Central memory CD8-positive, alpha-beta T cell (primary cell): ENCODE results near the gene TSPYL2.

Source experiments
- ATAC-seq: fragments of 150-1000 bp; cut with Tn5 transposase; replicated peaks from 2 replicates; pipeline ENCODE4 v1.10.0; 2022; ENCODE audit warnings: mild to moderate bottlenecking, moderate FRiP score, moderate number of reproducible peaks; ENCODE audit not compliant: poor library complexity, severe bottlenecking; ENCODE audit errors: extremely low read depth
- DNase-seq, 2 donors: peaks; one replicate each; pipeline ENCODE4 v3.0.0; 2021; ENCODE audit warnings: low spot score in 2 of 2
- H3K27ac Mint-ChIP-seq: one replicate; pipeline ENCODE4 v1.8.0; 2022; ENCODE audit warnings: low read depth, mild to moderate bottlenecking, moderate library complexity, mixed read lengths
- H3K27me3 Mint-ChIP-seq: one replicate; pipeline ENCODE4 v1.8.0; 2022; ENCODE audit warnings: mixed read lengths
- H3K36me3 Mint-ChIP-seq: one replicate; pipeline ENCODE4 v1.8.0; 2022; ENCODE audit warnings: mild to moderate bottlenecking, moderate library complexity, mixed read lengths; ENCODE audit not compliant: insufficient read depth
- H3K4me1 Mint-ChIP-seq: one replicate; pipeline ENCODE4 v1.8.0; 2022; ENCODE audit warnings: mixed read lengths
- H3K4me3 Mint-ChIP-seq: one replicate; pipeline ENCODE4 v1.8.0; 2022; ENCODE audit warnings: mild to moderate bottlenecking, moderate library complexity, mixed read lengths
- H3K9me3 Mint-ChIP-seq: one replicate; pipeline ENCODE4 v1.8.0; 2022; ENCODE audit warnings: mixed read lengths

Gene TSPYL2

DNA sequence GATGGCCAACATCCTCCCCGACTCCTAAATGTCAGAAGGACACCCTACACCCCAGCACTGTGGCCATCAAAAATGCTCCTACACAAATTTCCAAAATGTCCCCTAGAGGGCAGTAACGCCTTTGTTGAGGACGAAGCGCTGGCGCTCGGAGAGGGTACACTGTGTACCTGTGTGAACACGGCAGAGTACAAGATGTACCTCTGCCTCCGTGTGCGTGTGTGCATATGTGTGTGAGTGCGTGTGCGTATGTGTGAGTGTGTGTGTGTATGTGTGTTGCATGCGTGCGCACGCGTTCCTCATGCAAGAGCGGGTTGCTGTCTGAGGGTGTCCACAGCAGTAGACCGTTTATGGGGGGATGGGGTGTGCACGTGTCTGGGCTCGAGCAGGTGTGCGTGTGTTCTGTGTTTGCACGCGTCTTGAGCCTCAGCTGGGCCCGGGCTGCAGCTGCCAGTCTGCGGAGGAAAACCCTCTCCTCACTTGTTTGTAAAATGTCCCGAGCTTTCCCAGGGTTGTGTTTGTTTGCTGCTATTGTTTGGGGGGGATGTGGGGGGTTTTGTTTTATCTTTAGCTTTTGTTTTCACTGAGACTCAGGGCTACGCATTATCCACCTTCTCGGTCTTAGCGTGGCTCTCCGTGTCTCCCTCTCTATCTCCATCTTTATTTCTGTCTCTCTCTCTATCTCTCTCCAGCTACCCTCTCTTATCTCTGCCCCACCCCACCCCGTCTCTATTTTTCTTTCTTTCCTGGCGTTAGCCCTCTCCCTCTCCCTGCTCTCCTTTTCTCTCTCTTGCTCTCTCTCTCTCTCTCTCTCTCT lies 10.4 kb upstream of the TSPYL2 start:
- Mint-ChIP-seq H3K36me3 (peaks cover 7% of the 10 kb centered on the region), H3K9me3 (no peaks in the 10 kb centered on the region), H3K27ac (peak overlapping the region; percentile 93), H3K4me3 (peak overlapping the region; percentile 74), H3K27me3 (no peaks in the 10 kb centered on the region), H3K4me1 (peaks cover 14% of the 10 kb centered on the region)
- DNase-seq, result peak in 1 of 2 donors; percentile 60
- peak; percentile 93 for ATAC-seq

DNA sequence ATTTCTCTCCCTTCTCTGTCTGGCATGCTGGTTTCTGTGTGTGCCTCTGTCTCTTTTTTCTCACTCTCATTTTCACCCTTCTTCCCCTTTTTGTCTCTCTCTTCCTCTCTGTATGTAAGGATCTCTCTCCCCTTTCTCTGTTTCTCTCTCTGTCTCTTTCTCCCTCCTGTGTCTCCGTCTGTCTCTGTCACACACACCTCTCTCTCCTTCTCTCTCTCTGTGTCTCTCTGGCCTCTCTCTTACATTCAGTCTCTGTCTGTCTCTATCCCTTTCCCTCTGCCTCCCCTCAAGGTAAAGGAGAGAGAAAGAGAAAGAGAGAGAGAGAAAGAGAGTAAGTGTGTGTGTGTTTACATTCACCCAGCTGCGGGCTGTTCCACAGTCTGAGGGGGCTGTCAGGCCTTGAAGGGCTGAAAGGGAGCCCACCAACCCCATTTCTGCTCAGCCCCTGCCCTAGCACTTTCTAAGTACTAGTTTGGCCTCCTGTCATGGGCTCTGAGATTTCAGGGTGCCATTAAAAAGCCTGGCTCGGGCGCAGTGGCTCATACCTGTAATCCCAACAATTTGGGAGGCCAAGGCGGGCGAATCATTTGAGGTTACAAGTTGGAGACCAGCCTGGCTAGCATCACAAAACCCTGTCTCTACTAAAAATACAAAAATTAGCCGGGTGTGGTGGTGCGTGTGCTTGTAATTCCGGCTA lies 9.6 kb upstream of the TSPYL2 start:
- H3K27ac Mint-ChIP-seq, result peak overlapping the region; percentile 93
- DNase-seq, result no peak
- H3K4me1 Mint-ChIP-seq, result peaks cover 14% of the 10 kb centered on the region
- H3K36me3 Mint-ChIP-seq, result peaks cover 7% of the 10 kb centered on the region
- no peaks in the 10 kb centered on the region for H3K27me3 Mint-ChIP-seq
- H3K9me3 Mint-ChIP-seq, result no peaks in the 10 kb centered on the region
- H3K4me3 Mint-ChIP-seq, result peak overlapping the region; percentile 74
- ATAC-seq, result no peak

DNA sequence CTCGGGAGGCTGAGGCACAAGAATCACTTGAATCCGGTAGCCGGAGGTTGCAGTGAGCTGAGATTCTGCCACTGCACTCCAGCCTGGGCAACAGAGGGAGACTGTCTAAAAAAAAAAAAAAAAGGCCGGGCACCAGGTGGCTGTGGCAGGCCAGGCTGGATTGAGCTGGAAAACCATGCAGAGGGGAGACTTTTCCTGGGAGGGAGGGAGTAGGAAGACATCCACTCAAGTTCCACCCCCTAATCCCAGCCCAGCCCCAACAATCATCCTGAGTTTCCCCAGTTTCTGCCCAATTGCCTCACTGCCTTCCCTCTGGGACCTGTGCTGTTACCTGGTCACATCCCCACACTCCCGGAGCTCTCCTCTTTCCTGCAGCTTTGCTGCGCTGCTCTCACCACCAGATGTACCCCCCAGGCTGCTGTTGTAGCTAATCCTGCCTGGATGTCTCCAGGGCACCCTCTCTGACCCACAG lies 9.0 kb upstream of the TSPYL2 start:
- Mint-ChIP-seq H3K36me3 (peaks cover 11% of the 10 kb centered on the region), H3K27ac (peak overlapping the region; percentile 93), H3K4me3 (no peak overlapping the region), H3K9me3 (no peaks in the 10 kb centered on the region), H3K4me1 (peaks cover 14% of the 10 kb centered on the region), H3K27me3 (no peaks in the 10 kb centered on the region)
- ATAC-seq (no peak), DNase-seq (no peak)

- Mint-ChIP-seq H3K4me1 (peaks cover 14% of the 10 kb centered on the region), H3K36me3 (peaks cover 12% of the 10 kb centered on the region), H3K27ac (no peak overlapping the region), H3K27me3 (no peaks in the 10 kb centered on the region), H3K4me3 (no peak overlapping the region), H3K9me3 (no peaks in the 10 kb centered on the region)
- DNase-seq, result no peak
- ATAC-seq, result no peak
Measured at GRCh38 chrX:53075011-53075410, 7.2 kb upstream of the TSPYL2 start.

GRCh38 chrX:53076671-53077070 lies 5.5 kb upstream of the TSPYL2 start:
- Mint-ChIP-seq H3K4me1 (peaks cover 10% of the 10 kb centered on the region), H3K27me3 (no peaks in the 10 kb centered on the region), H3K9me3 (no peaks in the 10 kb centered on the region), H3K36me3 (peaks cover 13% of the 10 kb centered on the region), H3K4me3 (no peak overlapping the region), H3K27ac (no peak overlapping the region)
- no peak for DNase-seq
- ATAC-seq, result no peak

- Mint-ChIP-seq H3K27me3 (no peaks in the 10 kb centered on the region), H3K27ac (no peak overlapping the region), H3K4me1 (peaks cover 2% of the 10 kb centered on the region), H3K9me3 (no peaks in the 10 kb centered on the region), H3K36me3 (peaks cover 13% of the 10 kb centered on the region), H3K4me3 (no peak overlapping the region)
- no peak for ATAC-seq
- DNase-seq, result no peak
Measured at GRCh38 chrX:53077207-53078197, 4.7 kb upstream of the TSPYL2 start.

DNA sequence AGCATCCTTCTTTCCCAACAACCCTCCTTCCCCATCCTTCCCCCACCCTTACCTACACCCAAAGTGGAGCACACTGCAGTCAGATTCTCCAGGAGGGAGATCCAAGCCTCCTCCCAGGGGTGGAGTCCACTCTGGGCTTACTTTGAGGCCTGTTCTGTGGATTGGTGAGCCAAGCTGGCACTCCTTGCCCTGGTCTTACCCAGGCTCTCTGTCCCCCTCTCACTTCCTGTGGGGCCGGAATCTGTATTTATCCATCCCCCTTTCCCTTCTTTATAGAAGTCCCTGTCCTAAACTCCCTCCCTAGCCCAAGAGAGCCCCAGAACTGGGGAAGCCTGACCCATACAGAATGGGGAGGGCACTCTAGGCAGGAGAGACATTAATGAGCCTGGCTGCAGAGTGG lies 3.2 kb upstream of the TSPYL2 start:
- Mint-ChIP-seq H3K27me3 (no peaks in the 10 kb centered on the region), H3K4me3 (no peak overlapping the region), H3K36me3 (peaks cover 25% of the 10 kb centered on the region), H3K27ac (no peak overlapping the region), H3K9me3 (no peaks in the 10 kb centered on the region), H3K4me1 (peaks cover 15% of the 10 kb centered on the region)
- DNase-seq, result no peak
- no peak for ATAC-seq

DNA sequence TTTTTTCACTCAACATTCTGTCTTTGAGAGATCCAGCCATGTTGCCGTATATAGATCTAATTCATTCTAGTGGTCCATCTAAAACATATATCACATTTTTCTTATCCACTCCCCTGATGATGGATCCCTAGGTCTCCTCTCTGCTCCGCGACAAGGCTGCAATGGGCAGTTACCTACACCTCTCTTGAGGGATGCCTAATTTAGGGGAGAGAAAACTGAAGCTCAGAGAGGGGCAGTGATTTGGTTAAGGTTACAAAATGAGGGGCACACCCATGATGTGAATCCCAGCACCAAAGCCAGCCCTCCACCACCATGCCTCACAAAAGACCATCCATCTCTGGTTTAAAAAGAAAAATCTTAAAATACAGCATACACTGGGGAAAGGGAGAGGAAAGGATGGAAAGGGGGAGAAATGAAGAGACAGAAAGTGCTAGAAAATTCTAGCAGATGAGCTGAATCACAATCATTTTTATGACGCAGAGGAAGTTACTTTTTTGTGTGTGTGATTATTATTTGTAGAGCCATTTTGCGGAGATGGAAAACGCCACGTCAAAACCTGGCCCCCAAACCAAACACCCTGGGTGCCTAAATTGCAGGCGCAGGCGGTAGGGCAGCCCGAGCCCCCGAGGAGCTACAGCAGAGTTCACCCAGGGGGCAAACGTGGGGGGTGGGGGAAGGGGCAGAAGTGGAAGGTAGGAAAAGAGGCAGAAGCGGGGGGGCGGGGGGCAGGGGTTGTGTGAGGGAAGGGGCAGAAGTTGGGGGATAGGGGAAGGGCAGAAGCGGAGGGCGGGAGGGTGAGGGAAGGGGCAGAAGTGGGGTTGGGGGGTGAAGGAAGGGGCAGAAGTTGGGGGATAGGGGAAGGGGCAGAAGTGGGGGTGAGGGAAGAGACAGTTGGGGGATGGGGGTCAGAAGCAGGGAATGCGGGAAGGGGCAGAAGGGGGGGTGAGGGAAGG lies 1.3 kb upstream of the TSPYL2 start:
- peak in 1 of 2 donors; percentile 21 for DNase-seq

DNA sequence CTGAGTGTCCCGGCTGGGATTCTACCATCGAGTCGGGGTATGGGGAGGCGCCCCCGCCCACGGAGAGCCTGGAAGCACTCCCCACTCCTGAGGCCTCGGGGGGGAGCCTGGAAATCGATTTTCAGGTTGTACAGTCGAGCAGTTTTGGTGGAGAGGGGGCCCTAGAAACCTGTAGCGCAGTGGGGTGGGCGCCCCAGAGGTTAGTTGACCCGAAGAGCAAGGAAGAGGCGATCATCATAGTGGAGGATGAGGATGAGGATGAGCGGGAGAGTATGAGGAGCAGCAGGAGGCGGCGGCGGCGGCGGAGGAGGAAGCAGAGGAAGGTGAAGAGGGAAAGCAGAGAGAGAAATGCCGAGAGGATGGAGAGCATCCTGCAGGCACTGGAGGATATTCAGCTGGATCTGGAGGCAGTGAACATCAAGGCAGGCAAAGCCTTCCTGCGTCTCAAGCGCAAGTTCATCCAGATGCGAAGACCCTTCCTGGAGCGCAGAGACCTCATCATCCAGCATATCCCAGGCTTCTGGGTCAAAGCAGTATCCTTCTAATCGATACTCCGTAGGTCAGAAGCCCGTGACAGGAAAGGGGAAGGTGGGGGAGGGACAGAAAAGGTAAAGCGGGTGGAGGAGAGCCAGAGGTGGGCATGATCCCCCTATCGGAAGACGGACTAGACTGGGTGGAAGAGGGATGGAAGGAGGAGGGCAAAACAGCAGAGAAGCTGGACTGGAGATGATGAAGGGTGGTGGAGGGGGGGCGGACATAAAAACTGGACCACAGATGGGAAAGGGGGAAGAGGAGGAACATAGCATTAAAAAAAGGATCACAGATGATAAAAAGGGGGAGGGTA lies 828 bp downstream of the TSPYL2 start:
- DNase-seq (peak in 1 of 2 donors; percentile 12), ATAC-seq (no peak)
- Mint-ChIP-seq H3K9me3 (no peaks in the 10 kb centered on the region), H3K4me3 (peak overlapping the region; percentile 76), H3K27ac (peak overlapping the region; percentile 93), H3K27me3 (no peaks in the 10 kb centered on the region), H3K4me1 (peaks cover 40% of the 10 kb centered on the region), H3K36me3 (peaks cover 58% of the 10 kb centered on the region)

More for the DNA sequence above, 1.3 kb upstream of the TSPYL2 start:
- no peaks in the 10 kb centered on the region for H3K27me3 Mint-ChIP-seq
- peak overlapping the region; percentile 84 for H3K4me3 Mint-ChIP-seq
- H3K4me1 Mint-ChIP-seq, result peaks cover 34% of the 10 kb centered on the region
- peaks cover 42% of the 10 kb centered on the region for H3K36me3 Mint-ChIP-seq
- peak overlapping the region; percentile 93 for H3K27ac Mint-ChIP-seq
- ATAC-seq, result no peak
- H3K9me3 Mint-ChIP-seq, result no peaks in the 10 kb centered on the region

DNA sequence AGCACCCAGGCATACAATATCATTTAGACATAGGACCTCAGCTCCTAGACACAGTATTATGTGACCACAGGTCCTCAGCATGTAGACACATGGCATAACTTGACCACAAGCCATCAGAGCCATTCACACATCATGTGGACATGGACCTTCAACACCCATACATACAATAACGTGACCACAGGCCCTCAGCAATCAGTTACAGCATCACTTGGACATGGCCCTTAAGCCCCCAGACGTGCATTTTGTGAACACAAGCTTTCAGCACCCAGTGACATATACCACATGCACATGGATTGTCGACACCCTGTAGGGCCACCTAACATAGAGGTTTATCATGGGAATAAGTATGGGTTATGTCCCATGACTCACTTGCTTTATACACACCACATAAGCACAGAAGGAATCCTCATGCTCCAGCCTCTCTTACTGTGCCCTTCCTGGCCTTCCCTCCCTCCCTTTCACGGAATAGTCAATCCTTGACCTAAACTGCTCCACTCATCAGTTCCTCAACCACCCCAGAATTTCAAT lies 1.9 kb downstream of the TSPYL2 start:
- Mint-ChIP-seq H3K4me1 (peaks cover 51% of the 10 kb centered on the region), H3K27me3 (no peaks in the 10 kb centered on the region), H3K36me3 (peaks cover 66% of the 10 kb centered on the region), H3K4me3 (peak overlapping the region; percentile 76), H3K9me3 (no peaks in the 10 kb centered on the region), H3K27ac (peak overlapping the region; percentile 93)
- DNase-seq, result peak in 1 of 2 donors; percentile 13
- no peak for ATAC-seq
